T-cell (primary cell): ENCODE measurements around the gene RNF141. TPM values are rescaled to one million over a fixed set of nuclear protein-coding genes. Genes with fewer than 3 reads are reported as not detected.

Experiments used
- ATAC-seq, 4 experiments: fragments of 200-7000 bp in 3 of 4; fragments of 150-1000 bp in 1 of 4; cut with Tn5 transposase; replicated peaks in 1 of 4; 1 replicate in 3 of 4; 2 replicates in 1 of 4; pipeline ENCODE4 v1.10.0; 2021; ENCODE audit warnings: moderate library complexity in 3 of 4, mild to moderate bottlenecking in 2 of 4, moderate number of reproducible peaks in 1 of 4
- CTCF ChIA-PET, 2 donors: fragments of 300-600 bp; sonication (Branson Sonifier 250); formaldehyde crosslinking; loops; one replicate each; lab custom pipeline; 2022; ENCODE audit warnings: antibody characterized with exemption in 2 of 2; lab: Charles Lee
- POLR2A ChIA-PET, 2 donors: fragments of 300-600 bp; sonication (Branson Sonifier 250); formaldehyde crosslinking; loops; one replicate each; lab custom pipeline; 2022; ENCODE audit warnings: antibody characterized with exemption in 2 of 2; lab: Charles Lee
- DNase-seq, 35 experiments: peaks; one replicate each; pipeline versions ENCODE4 v3.0.0 to v3.0.0-alpha.2; 2013 to 2023
- H3K27ac ChIP-seq: one replicate; pipeline ENCODE4 v1.5.1; 2013; ENCODE audit warnings: low read length
- H3K27me3 ChIP-seq, 2 experiments: replicated peaks in 1 of 2; 1 replicate in 1 of 2; 2 replicates in 1 of 2; pipeline versions ENCODE4 v1.6.1 to v1.7.0; 2013; ENCODE audit warnings: low read length in 1 of 2, mixed read lengths in 1 of 2; ENCODE audit not compliant: control insufficient read depth in 2 of 2, insufficient read depth in 2 of 2; ENCODE audit errors: extremely low read depth in 1 of 2
- H3K36me3 ChIP-seq, 2 donors: 1 replicate in 1 of 2; 2 replicates in 1 of 2; pipeline versions ENCODE4 v1.6.1 to v1.7.0; 2013; ENCODE audit warnings: low read length in 1 of 2; ENCODE audit not compliant: control insufficient read depth in 2 of 2, insufficient read depth in 1 of 2; ENCODE audit errors: extremely low read depth in 1 of 2
- H3K4me1 ChIP-seq, 2 experiments: 1 replicate in 1 of 2; 2 replicates in 1 of 2; pipeline versions ENCODE4 v1.6.1 to v1.7.0; 2013; ENCODE audit warnings: low read length in 2 of 2, mixed read lengths in 1 of 2; ENCODE audit not compliant: insufficient read depth in 2 of 2, control insufficient read depth in 1 of 2; ENCODE audit errors: extremely low read depth in 1 of 2
- H3K4me3 ChIP-seq, 2 donors: 1 replicate in 1 of 2; 2 replicates in 1 of 2; pipeline versions ENCODE4 v1.5.1 to v1.7.0; 2013; ENCODE audit warnings: mild to moderate bottlenecking in 2 of 2, low read length in 1 of 2, moderate library complexity in 1 of 2; ENCODE audit not compliant: control insufficient read depth in 1 of 2; ENCODE audit errors: extremely low read depth in 1 of 2
- H3K9me3 ChIP-seq: 2 replicates; pipeline ENCODE4 v1.7.0; 2013
- H3K27ac Mint-ChIP-seq, 2 donors: one replicate each; pipeline ENCODE4 v1.8.0; 2020 to 2021; ENCODE audit warnings: mild to moderate bottlenecking in 2 of 2, mixed read lengths in 2 of 2
- H3K27me3 Mint-ChIP-seq, 2 donors: one replicate each; pipeline ENCODE4 v1.8.0; 2021 to 2022; ENCODE audit warnings: mixed read lengths in 2 of 2
- H3K36me3 Mint-ChIP-seq: one replicate; pipeline ENCODE4 v1.8.0; 2021; ENCODE audit warnings: mixed read lengths
- H3K4me1 Mint-ChIP-seq, 3 donors: one replicate each; pipeline ENCODE4 v1.8.0; 2020 to 2022; ENCODE audit warnings: mixed read lengths in 3 of 3, mild to moderate bottlenecking in 1 of 3
- H3K4me3 Mint-ChIP-seq, 3 donors: one replicate each; pipeline ENCODE4 v1.8.0; 2020 to 2022; ENCODE audit warnings: mild to moderate bottlenecking in 3 of 3, mixed read lengths in 3 of 3, moderate library complexity in 3 of 3
- H3K9me3 Mint-ChIP-seq, 3 donors: one replicate each; pipeline ENCODE4 v1.8.0; 2020 to 2022; ENCODE audit warnings: mixed read lengths in 3 of 3
- WGBS: methylation state at CpG from one replicate; pipeline ENCODE4 v1.1.5; 2013; ENCODE audit warnings: missing lambda C conversion rate; ENCODE audit not compliant: insufficient coverage; 5-methylcytosine and 5-hydroxymethylcytosine counted together
- total RNA-seq, 35 experiments: library from RNA in 6 of 35; stranded (reverse) in 6 of 35; fragments of 120-200 nt in 1 of 35; gene quantifications; one replicate each; pipeline versions ENCODE4 v1.2.1 to v1.2.4 and lab custom pipeline; 2013 to 2026

Gene RNF141
- total RNA-seq, 5 donors from 2014 or later (not counting 1 experiment from before 2014, with no cell fraction given), result 15.1 to 17.3 (median 15.3) TPM

GRCh38 chr11:10518123-10518522, 22.9 kb downstream of the RNF141 start:
- Mint-ChIP-seq H3K4me1 (peaks cover 0 to 6% (median 0%) of the 10 kb centered on the region in 3 donors), H3K36me3 (peaks cover 35% of the 10 kb centered on the region), H3K27ac (no peak overlapping the region), H3K4me3 (no peak overlapping the region), H3K27me3 (no peaks in the 10 kb centered on the region), H3K9me3 (no peaks in the 10 kb centered on the region)
- CTCF ChIA-PET, result no interaction called here
- no peak for ATAC-seq
- peaks cover 0 to 33% of the 10 kb centered on the region in 2 donors for H3K36me3 ChIP-seq
- H3K27ac ChIP-seq, result no peak overlapping the region
- POLR2A ChIA-PET, result no interaction called here
- H3K27me3 ChIP-seq, result no peaks in the 10 kb centered on the region
- no peaks in the 10 kb centered on the region for H3K9me3 ChIP-seq
- no peak overlapping the region for H3K4me3 ChIP-seq
- no peak for DNase-seq
- no peaks in the 10 kb centered on the region for H3K4me1 ChIP-seq

GRCh38 chr11:10515418-10515817, 25.6 kb downstream of the RNF141 start:
- peaks cover 6 to 17% of the 10 kb centered on the region in 2 donors for H3K36me3 ChIP-seq
- Mint-ChIP-seq H3K9me3 (no peaks in the 10 kb centered on the region), H3K36me3 (peaks cover 35% of the 10 kb centered on the region), H3K4me1 (peaks cover 0 to 3% (median 0%) of the 10 kb centered on the region in 3 donors), H3K27me3 (no peaks in the 10 kb centered on the region), H3K27ac (peak overlapping the region in 1 of 2 donors; percentile 75), H3K4me3 (no peak overlapping the region)
- no peaks in the 10 kb centered on the region for H3K27me3 ChIP-seq
- H3K27ac ChIP-seq, result no peak overlapping the region
- no peaks in the 10 kb centered on the region for H3K4me1 ChIP-seq
- no peak for DNase-seq
- ChIA-PET POLR2A (no interaction called here), CTCF (no interaction called here)
- no CpG with 5 or more reads among the region's 3 CpGs for WGBS
- no peak for ATAC-seq
- H3K9me3 ChIP-seq, result no peaks in the 10 kb centered on the region
- no peak overlapping the region for H3K4me3 ChIP-seq

GRCh38 chr11:10514709-10515108, 26.3 kb downstream of the RNF141 start:
- ATAC-seq (no peak), DNase-seq (no peak)
- H3K9me3 ChIP-seq, result no peaks in the 10 kb centered on the region
- H3K27ac Mint-ChIP-seq, result no peak overlapping the region
- no peak overlapping the region for H3K27ac ChIP-seq
- peaks cover 0 to 3% (median 0%) of the 10 kb centered on the region in 3 donors for H3K4me1 Mint-ChIP-seq
- H3K27me3 Mint-ChIP-seq, result no peaks in the 10 kb centered on the region
- no CpG with 5 or more reads among the region's 2 CpGs for WGBS
- H3K27me3 ChIP-seq, result no peaks in the 10 kb centered on the region
- peaks cover 34% of the 10 kb centered on the region for H3K36me3 Mint-ChIP-seq
- H3K4me3 Mint-ChIP-seq, result no peak overlapping the region
- H3K36me3 ChIP-seq, result peaks cover 6 to 15% of the 10 kb centered on the region in 2 donors
- ChIA-PET POLR2A (no interaction called here), CTCF (no interaction called here)
- no peaks in the 10 kb centered on the region for H3K9me3 Mint-ChIP-seq
- H3K4me3 ChIP-seq, result no peak overlapping the region
- no peaks in the 10 kb centered on the region for H3K4me1 ChIP-seq

DNA sequence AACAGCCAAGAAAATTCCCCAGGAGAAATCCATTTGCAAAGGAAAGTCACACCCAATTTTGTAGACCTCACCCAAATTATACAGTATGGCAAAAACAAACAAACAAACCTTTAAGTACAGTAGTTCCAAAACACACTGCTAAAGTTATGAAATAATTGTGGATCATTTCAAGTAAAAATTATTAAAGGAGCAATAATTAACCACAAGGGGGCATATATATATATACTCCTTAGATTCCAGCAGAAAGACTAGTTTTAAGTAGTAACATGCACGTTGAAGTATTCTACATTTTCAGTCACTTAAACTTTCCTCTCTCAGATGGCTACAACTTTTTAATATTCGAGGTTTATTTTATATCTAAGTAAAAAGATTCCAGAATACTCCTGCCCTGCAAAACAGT, 26.8 kb downstream of the RNF141 start:
- H3K27me3 ChIP-seq, result no peaks in the 10 kb centered on the region
- POLR2A ChIA-PET, result no interaction called here
- CTCF ChIA-PET, result no interaction called here
- H3K36me3 ChIP-seq, result peaks cover 6 to 11% of the 10 kb centered on the region in 2 donors
- no peak overlapping the region for H3K27ac Mint-ChIP-seq
- peaks cover 0 to 3% (median 0%) of the 10 kb centered on the region in 3 donors for H3K4me1 Mint-ChIP-seq
- H3K4me1 ChIP-seq, result no peaks in the 10 kb centered on the region
- no peak overlapping the region for H3K4me3 ChIP-seq
- H3K27ac ChIP-seq, result no peak overlapping the region
- no peaks in the 10 kb centered on the region for H3K9me3 Mint-ChIP-seq
- ATAC-seq (no peak), DNase-seq (no peak)
- no peaks in the 10 kb centered on the region for H3K9me3 ChIP-seq
- H3K4me3 Mint-ChIP-seq, result no peak overlapping the region
- no peaks in the 10 kb centered on the region for H3K27me3 Mint-ChIP-seq
- no CpG with 5 or more reads among the region's 2 CpGs for WGBS
- H3K36me3 Mint-ChIP-seq, result peaks cover 30% of the 10 kb centered on the region

- Histone ChIP-seq H3K27ac (no peak overlapping the region), H3K4me1 (no peaks in the 10 kb centered on the region), H3K9me3 (no peaks in the 10 kb centered on the region), H3K36me3 (peaks cover 6 to 15% of the 10 kb centered on the region in 2 donors), H3K27me3 (no peaks in the 10 kb centered on the region), H3K4me3 (no peak overlapping the region)
- 94% methylated on average over 5 of the region's 10 CpGs for WGBS
- ATAC-seq (no peak), DNase-seq (no peak)
- Mint-ChIP-seq H3K36me3 (peaks cover 22% of the 10 kb centered on the region), H3K27ac (no peak overlapping the region), H3K9me3 (no peaks in the 10 kb centered on the region), H3K4me3 (no peak overlapping the region), H3K27me3 (no peaks in the 10 kb centered on the region), H3K4me1 (peaks cover 0 to 2% (median 0%) of the 10 kb centered on the region in 3 donors)
- POLR2A ChIA-PET, result no interaction called here
- CTCF ChIA-PET, result no interaction called here
Observed at GRCh38 chr11:10511181-10511621, 29.8 kb downstream of the RNF141 start.

- ChIA-PET CTCF (no interaction called here), POLR2A (interaction anchor here in 1 of 2 donors (0.7 kb wide), 1 partner anchor 248 kb away, joined by 4 read pairs; no protein-coding TSS in a partner anchor)
- Histone ChIP-seq H3K9me3 (no peaks in the 10 kb centered on the region), H3K36me3 (peaks cover 19 to 51% of the 10 kb centered on the region in 2 donors), H3K27ac (no peak overlapping the region), H3K4me1 (no peaks in the 10 kb centered on the region), H3K27me3 (no peaks in the 10 kb centered on the region), H3K4me3 (no peak overlapping the region)
- no peaks in the 10 kb centered on the region for H3K9me3 Mint-ChIP-seq
- H3K27me3 Mint-ChIP-seq, result no peaks in the 10 kb centered on the region
- H3K36me3 Mint-ChIP-seq, result peaks cover 42% of the 10 kb centered on the region
- H3K4me3 Mint-ChIP-seq, result no peak overlapping the region
- H3K4me1 Mint-ChIP-seq, result peaks cover 0 to 3% (median 0%) of the 10 kb centered on the region in 3 donors
- DNase-seq, result no peak
- ATAC-seq, result no peak
- no peak overlapping the region for H3K27ac Mint-ChIP-seq
Observed at GRCh38 chr11:10506008-10506370, 35.0 kb downstream of the RNF141 start.
